AG08395 (cell line): Measurements from ENCODE around the gene ELOA.
"Not testable (repeated sequence)": the region's sequence is repeated elsewhere in the genome, so short reads cannot be mapped to it uniquely, and the experiment has no call there.

Experiments used
- DNase-seq: peaks from one replicate; pipeline ENCODE4 v3.0.0; 2012; ENCODE audit warnings: mixed read lengths, low spot score

The ELOA gene

GRCh38 chr1:23784846-23785245 is 41.6 kb downstream of the ELOA start:
- no peak for DNase-seq

GRCh38 chr1:23787701-23788100 is 44.4 kb downstream of the ELOA start:
- no peak for DNase-seq

- DNase-seq = no peak
These were observed 45.4 kb downstream of the ELOA start for GRCh38 chr1:23788695-23789094.

- peak; percentile 94 for DNase-seq
These were observed 47.6 kb downstream of the ELOA start, which contains the start of gene LYPLA2 for GRCh38 chr1:23790696-23791515. Gene LYPLA2, plus strand, starts transcription at chr1:23791145. Its CDS starts 1,538 bp downstream, at chr1:23792683.

- DNase-seq = no peak
These were observed 48.3 kb downstream of the ELOA start for GRCh38 chr1:23791516-23792047.

GRCh38 chr1:23792151-23792945 is 49.1 kb downstream of the ELOA start:
- DNase-seq = no peak

- peak; percentile 60 for DNase-seq
These were observed 49.9 kb downstream of the ELOA start for GRCh38 chr1:23793018-23793781.

GRCh38 chr1:23793861-23794731 is 50.8 kb downstream of the ELOA start:
- no peak for DNase-seq

GRCh38 chr1:23794732-23795182 is 51.5 kb downstream of the ELOA start:
- DNase-seq = not testable (repeated sequence)

- DNase-seq = no peak
These were observed 52.6 kb downstream of the ELOA start for GRCh38 chr1:23795676-23796465.

GRCh38 chr1:23796466-23797271 is 53.4 kb downstream of the ELOA start:
- no peak for DNase-seq

GRCh38 chr1:23797478-23798448 is 54.5 kb downstream of the ELOA start:
- no peak for DNase-seq

- DNase-seq = no peak
These were observed 55.4 kb downstream of the ELOA start for GRCh38 chr1:23798662-23799142.

- DNase-seq = no peak
These were observed 55.9 kb downstream of the ELOA start for GRCh38 chr1:23799255-23799569.

GRCh38 chr1:23799570-23800399 is 56.5 kb downstream of the ELOA start:
- peak; percentile 41 for DNase-seq

- peak; percentile 98 for DNase-seq
These were observed 57.4 kb downstream of the ELOA start, which contains the start of gene GALE for GRCh38 chr1:23800400-23801337. Gene GALE, minus strand, starts transcription at chr1:23800754. Its CDS starts 1,747 bp downstream, at chr1:23799007.
